HEK293T (cell line): ENCODE measurements around the gene WNT6.

Experiments used
- CTCF ChIA-PET: fragments of 350-600 bp; formaldehyde crosslinking; extraction: SDS; loops from one replicate; lab custom pipeline; 2021; ENCODE audit warnings: antibody characterized with exemption, inconsistent platforms; lab: Yijun Ruan, JAX
- POLR2A ChIA-PET: fragments of 350-600 bp; formaldehyde crosslinking; extraction: SDS; loops from one replicate; lab custom pipeline; 2020; ENCODE audit warnings: antibody characterized with exemption, inconsistent platforms; lab: Yijun Ruan, JAX
- DNase-seq: peaks from one replicate; pipeline ENCODE4 v3.0.0; 2012; ENCODE audit warnings: mixed read lengths; ENCODE audit errors: extremely low spot score
- ARNT ChIP-seq: fragments of 450-650 bp; IDR thresholded peaks from 2 replicates; pipeline ENCODE4 v1.6.1; 2017; ENCODE audit warnings: mild to moderate bottlenecking
- BHLHE40 ChIP-seq: fragments of 450-650 bp; IDR thresholded peaks from 2 replicates; pipeline ENCODE4 v1.6.1; 2016; ENCODE audit warnings: mild to moderate bottlenecking, moderate library complexity, borderline replicate concordance
- CTBP1 ChIP-seq: fragments of 450-650 bp; IDR thresholded peaks from 2 replicates; pipeline ENCODE4 v1.6.1; 2016; ENCODE audit warnings: borderline replicate concordance
- ELF4 ChIP-seq: fragments of 450-650 bp; IDR thresholded peaks from 2 replicates; pipeline ENCODE4 v1.6.1; 2017; ENCODE audit warnings: antibody characterized with exemption
- FOXA1 ChIP-seq: fragments of 450-650 bp; IDR thresholded peaks from 2 replicates; pipeline ENCODE4 v1.6.1; 2016; ENCODE audit warnings: mild to moderate bottlenecking
- FOXK2 ChIP-seq: fragments of 450-650 bp; IDR thresholded peaks from 2 replicates; pipeline ENCODE4 v1.6.1; 2016; ENCODE audit warnings: mild to moderate bottlenecking
- FOXM1 ChIP-seq: fragments of 450-650 bp; IDR thresholded peaks from 2 replicates; pipeline ENCODE4 v1.6.1; 2017; ENCODE audit warnings: mild to moderate bottlenecking, borderline replicate concordance
- HDGF ChIP-seq: fragments of 450-650 bp; IDR thresholded peaks from 2 replicates; pipeline ENCODE4 v1.6.1; 2017; ENCODE audit warnings: antibody characterized with exemption, borderline replicate concordance
- L3MBTL2 ChIP-seq: fragments of 450-650 bp; conservative IDR thresholded peaks from 2 replicates; pipeline ENCODE4 v1.6.1; 2016; ENCODE audit warnings: mild to moderate bottlenecking
- LEF1 ChIP-seq: fragments of 450-650 bp; IDR thresholded peaks from 2 replicates; pipeline ENCODE4 v1.6.1; 2017; ENCODE audit warnings: mild to moderate bottlenecking, borderline replicate concordance
- NFRKB ChIP-seq: fragments of 450-650 bp; IDR thresholded peaks from 2 replicates; pipeline ENCODE4 v1.6.1; 2016; ENCODE audit warnings: mild to moderate bottlenecking, moderate library complexity
- SP1 ChIP-seq: fragments of 450-650 bp; IDR thresholded peaks from 2 replicates; pipeline ENCODE4 v1.6.1; 2017
- SUZ12 ChIP-seq: fragments of 450-650 bp; IDR thresholded peaks from 2 replicates; pipeline ENCODE4 v1.6.1; 2016; ENCODE audit warnings: mild to moderate bottlenecking
- TARDBP ChIP-seq: fragments of 450-650 bp; IDR thresholded peaks from 2 replicates; pipeline ENCODE4 v1.6.1; 2016
- ZNF384 ChIP-seq: fragments of 450-650 bp; IDR thresholded peaks from 2 replicates; pipeline ENCODE4 v1.6.1; 2016
- TF ChIP-seq, protein P1 (sequence below): fragments of 450-650 bp; IDR thresholded peaks from 2 replicates; pipeline ENCODE4 v1.6.1; 2016

Gene WNT6

DNA sequence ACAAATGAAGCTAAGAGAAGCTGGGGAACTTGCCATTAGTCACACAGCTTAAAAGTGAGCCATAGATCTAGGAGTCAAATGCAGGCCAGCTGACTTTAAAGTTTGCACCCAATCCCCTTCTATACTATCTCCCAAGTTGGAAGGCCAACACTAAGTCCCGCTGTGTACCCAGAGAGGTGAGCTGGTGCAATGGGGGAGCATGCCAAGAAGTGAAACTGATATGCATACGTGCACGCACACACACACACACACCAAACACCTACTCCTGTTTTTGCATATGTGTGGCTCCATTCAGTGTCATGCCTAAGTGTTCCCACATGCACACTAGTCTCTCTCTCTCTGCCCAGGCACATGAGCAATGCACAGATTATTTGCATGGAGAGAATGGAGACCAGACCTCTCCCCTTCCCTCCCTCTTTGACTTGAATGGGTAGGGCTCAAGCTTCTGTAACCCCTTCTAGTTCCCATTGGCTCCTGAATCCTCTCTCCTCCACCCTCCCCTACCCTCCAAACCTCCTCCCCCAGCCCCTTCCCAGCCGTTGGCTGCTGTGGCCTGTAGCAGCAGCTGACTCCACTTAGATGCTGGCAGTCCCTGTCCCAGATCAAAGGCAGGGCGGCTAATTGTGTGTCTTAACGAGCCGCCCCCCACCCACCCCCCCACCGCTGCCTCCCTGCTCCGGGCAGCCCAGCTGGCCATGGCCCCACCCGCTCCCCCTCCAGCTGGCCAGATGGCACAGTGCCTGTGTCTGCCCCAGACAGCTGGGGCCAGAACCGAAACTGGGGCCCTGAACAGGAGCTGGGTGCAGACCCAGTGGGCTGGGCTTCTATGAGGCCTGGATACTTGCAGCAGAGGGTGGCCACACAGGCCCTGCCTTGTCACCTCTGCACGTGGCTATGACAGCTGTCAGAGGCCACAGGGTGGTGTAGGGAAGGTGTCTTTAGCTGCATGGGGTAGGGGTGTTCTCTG lies 26.7 kb downstream of the WNT6 start:
- ChIA-PET CTCF (interaction anchor here (0.7 to 2.9 kb wide), 5 partner anchors 10 to 39 kb away, joined by 4 to 27 read pairs (median 8); no protein-coding TSS in a partner anchor), POLR2A (interaction anchor here (1.0 to 1.6 kb wide), 3 partner anchors 8 to 290 kb away, joined by 3 to 4 read pairs (median 3); partner anchors contain the start of gene CNPPD1)
- no peak for TF ChIP-seq TARDBP
- TF ChIP-seq HDGF = no peak
- TF ChIP-seq SUZ12 = no peak
- no peak for TF ChIP-seq L3MBTL2
- TF ChIP-seq CTBP1 = no peak
- TF ChIP-seq, protein P1, sequence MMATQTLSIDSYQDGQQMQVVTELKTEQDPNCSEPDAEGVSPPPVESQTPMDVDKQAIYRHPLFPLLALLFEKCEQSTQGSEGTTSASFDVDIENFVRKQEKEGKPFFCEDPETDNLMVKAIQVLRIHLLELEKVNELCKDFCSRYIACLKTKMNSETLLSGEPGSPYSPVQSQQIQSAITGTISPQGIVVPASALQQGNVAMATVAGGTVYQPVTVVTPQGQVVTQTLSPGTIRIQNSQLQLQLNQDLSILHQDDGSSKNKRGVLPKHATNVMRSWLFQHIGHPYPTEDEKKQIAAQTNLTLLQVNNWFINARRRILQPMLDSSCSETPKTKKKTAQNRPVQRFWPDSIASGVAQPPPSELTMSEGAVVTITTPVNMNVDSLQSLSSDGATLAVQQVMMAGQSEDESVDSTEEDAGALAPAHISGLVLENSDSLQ = no peak
- DNase-seq = no peak

DNA sequence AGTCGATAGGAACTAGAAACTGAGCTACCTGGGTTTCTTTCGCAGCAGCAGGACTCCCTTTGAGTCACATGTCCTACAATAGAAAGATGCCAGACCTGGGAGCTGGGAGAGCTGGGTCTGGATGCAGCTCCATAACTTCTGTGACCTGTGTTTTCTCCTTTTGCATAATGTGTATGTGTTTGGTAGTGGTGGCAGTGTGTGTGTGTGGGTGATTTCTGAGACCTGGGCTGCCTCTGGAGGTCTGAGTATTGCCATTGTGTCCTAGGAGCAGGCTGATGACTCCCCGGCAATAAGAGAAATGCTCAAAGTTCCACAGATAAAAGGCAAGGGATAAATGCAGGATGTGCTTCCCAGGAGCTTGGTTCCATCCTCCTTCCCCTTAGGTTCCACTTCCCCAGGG lies 27.5 kb downstream of the WNT6 start:
- POLR2A ChIA-PET = interaction anchor here (1.0 to 1.4 kb wide), 2 partner anchors 11 to 290 kb away, joined by 3 to 4 read pairs; partner anchors contain the start of gene CNPPD1

DNA sequence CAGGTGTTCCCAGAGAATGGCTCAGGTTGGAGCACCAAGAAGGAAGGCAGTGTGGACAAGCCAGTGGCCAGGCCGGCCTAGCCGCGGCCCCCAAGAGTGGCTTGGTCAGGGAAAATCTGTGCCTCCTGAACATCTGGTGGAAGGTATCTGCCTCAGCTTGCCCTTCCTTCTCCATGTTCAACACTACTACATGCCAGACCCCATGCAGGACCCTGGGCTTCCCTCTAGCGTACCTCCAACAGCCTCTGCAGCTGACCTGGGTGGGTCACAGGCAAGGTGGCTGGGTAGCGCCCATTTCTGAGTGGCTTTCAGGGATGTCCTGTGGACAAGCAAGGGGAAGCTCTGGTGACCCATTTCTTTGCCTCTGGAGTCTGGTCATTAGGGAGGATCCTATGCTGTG lies 28.7 kb downstream of the WNT6 start:
- no peak for TF ChIP-seq BHLHE40
- no peak for TF ChIP-seq SP1
- no peak for TF ChIP-seq ZNF384
- ChIA-PET CTCF (interaction anchor here (0.7 to 2.2 kb wide), 3 partner anchors 9 to 14 kb away, joined by 3 to 27 read pairs (median 13); no protein-coding TSS in a partner anchor), POLR2A (no interaction called here)
- no peak for DNase-seq

More for the DNA sequence above, 27.5 kb downstream of the WNT6 start:
- CTCF ChIA-PET = interaction anchor here (2.0 to 2.2 kb wide), 2 partner anchors 10 to 11 kb away, joined by 13 to 27 read pairs; no protein-coding TSS in a partner anchor
- TF ChIP-seq TARDBP (no peak), NFRKB (no peak), BHLHE40 (no peak), HDGF (no peak), ARNT (no peak), ELF4 (no peak), FOXM1 (no peak), FOXA1 (no peak), ZNF384 (no peak), CTBP1 (no peak), FOXK2 (no peak), LEF1 (no peak)
- TF ChIP-seq, protein P1 = no peak
- no peak for DNase-seq

DNA sequence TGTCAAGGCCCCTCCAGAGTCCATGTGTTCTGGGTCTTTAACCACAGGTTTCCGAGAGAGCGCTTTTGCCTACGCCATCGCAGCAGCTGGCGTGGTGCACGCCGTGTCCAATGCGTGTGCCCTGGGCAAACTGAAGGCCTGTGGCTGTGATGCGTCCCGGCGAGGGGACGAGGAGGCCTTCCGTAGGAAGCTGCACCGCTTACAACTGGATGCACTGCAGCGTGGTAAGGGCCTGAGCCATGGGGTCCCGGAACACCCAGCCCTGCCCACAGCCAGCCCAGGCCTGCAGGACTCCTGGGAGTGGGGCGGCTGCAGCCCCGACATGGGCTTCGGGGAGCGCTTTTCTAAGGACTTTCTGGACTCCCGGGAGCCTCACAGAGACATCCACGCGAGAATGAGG lies 30.3 kb downstream of the WNT6 start:
- TF ChIP-seq SP1 = no peak
- no peak for TF ChIP-seq ELF4
- no peak for TF ChIP-seq SUZ12
- TF ChIP-seq CTBP1 = no peak
- TF ChIP-seq FOXM1 = no peak
- no peak for TF ChIP-seq HDGF
- TF ChIP-seq ZNF384 = no peak
- no peak for TF ChIP-seq ARNT
- no peak for TF ChIP-seq L3MBTL2
- no peak for TF ChIP-seq BHLHE40
- no peak for TF ChIP-seq FOXA1
- TF ChIP-seq FOXK2 = no peak
- no peak for TF ChIP-seq TARDBP
- TF ChIP-seq, protein P1 = no peak
- no peak for TF ChIP-seq NFRKB
- no peak for TF ChIP-seq LEF1
- POLR2A ChIA-PET = no interaction called here
- CTCF ChIA-PET = no interaction called here
- no peak for DNase-seq

DNA sequence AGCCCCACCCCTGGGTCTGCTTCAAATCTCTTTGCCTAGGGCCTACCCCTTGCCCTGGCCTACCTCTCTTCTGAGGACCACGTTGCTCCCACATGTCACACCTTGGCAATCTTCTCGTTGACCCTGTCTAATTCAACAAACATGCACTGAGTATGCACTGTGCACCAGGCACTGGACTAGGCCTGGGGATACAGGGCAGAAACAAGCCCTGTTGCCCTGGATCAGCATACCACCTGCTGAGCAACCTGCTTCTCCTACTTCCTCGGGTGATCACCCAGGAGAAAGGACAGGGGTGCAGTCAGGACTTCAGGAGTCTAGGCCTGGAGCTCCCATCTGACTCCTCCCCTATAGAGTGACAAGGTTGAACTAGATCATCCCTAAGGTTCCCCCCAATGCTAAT lies 30.8 kb downstream of the WNT6 start:
- POLR2A ChIA-PET = no interaction called here
- TF ChIP-seq BHLHE40 = no peak
- no peak for TF ChIP-seq HDGF
- TF ChIP-seq, protein P1 = no peak
- TF ChIP-seq SUZ12 = no peak
- no peak for TF ChIP-seq ZNF384
- TF ChIP-seq ARNT = no peak
- CTCF ChIA-PET = no interaction called here
- no peak for DNase-seq
